ENCODE results near the gene CTSE.
A peak's percentile ranks its signal among the peaks of the same experiment; 100 is the strongest.
"Not testable (repeated sequence)": the region's sequence is repeated elsewhere in the genome, so short reads cannot be mapped to it uniquely, and the experiment has no call there.

The CTSE gene

DNA sequence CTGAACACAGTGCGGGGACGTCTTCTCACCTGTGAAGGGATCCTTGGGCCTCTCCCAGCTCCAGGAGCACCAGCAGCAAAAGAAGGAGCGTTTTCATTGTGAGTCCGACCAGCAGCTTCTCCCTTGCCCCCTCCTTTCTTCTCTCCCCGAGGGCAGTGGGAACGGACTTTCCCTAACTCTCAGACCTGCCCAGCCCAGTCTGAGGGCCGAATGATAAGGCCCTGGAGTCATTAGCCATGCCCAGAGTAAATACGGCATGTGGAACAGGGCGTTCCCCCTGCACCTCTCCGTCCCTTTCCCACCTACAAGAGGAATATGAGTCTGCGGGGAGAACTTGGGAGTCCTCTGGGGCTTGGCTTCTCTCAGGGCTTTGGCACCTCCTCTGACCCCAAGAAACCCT is at the start of gene CTSE:
Gene CTSE (minus strand): TSS at position 201 of the 400 bp plus-strand sequence. CDS start 104 bp downstream, at position 97.
- DNase-seq (ENCODE audit: low read depth, low spot score): no peak

DNA sequence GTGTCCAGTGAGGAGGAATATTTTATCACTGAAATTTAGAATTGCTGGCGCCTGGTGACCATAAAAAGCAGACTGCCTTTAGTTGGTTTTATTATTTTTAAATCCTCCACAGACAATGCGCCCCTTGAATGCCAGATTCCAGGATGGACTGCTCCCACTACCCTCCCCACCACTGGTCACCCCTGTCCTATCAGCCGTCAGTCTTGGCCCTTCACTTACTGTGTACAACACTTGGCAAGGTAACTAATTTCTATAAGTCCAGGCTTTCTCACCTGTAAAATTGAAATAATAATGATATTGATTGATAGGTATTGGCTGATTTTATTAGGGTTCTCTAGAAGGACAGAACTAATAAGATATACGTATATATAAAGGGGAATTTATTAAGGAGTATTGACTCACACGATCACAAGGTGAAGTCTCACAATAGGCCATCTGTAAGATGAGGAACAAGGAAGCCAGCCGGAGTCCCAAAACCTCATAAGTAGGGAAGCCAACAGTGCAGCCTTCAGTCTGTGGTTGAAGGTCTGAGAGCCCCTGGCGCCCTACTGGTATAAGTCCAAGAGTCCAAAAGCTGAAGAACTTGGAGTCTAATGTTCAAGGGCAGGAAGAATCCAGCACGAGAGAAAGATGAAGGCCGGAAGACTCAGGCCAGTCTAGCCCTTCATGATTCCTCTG is 47.1 kb upstream of the CTSE start:
- no peak for DNase-seq (ENCODE audit: low read depth, low spot score)

DNA sequence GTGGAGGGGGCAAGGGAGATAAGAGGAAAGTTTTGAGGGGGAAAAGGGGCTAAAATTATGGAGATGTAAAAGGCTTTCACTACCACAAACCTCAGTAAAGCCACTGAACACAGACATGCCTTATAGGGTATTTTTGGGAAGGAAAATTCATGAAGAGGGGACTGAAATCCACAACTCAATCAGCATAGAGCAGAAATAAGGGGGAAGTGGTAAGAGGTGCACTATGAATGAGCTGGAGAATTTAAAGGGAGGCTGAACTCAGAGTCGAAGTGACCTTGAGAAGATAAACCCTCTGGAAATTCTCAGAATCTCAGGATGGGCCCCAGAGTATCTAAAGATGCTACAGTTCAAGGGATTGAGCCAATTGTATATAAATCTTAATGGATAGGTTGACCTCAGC is 44.6 kb upstream of the CTSE start:
- DNase-seq (ENCODE audit: low read depth, low spot score): no peak

- DNase-seq (ENCODE audit: low read depth, low spot score): no peak
Observed at GRCh38 chr1:206067486-206068227, 44.0 kb upstream of the CTSE start.

DNA sequence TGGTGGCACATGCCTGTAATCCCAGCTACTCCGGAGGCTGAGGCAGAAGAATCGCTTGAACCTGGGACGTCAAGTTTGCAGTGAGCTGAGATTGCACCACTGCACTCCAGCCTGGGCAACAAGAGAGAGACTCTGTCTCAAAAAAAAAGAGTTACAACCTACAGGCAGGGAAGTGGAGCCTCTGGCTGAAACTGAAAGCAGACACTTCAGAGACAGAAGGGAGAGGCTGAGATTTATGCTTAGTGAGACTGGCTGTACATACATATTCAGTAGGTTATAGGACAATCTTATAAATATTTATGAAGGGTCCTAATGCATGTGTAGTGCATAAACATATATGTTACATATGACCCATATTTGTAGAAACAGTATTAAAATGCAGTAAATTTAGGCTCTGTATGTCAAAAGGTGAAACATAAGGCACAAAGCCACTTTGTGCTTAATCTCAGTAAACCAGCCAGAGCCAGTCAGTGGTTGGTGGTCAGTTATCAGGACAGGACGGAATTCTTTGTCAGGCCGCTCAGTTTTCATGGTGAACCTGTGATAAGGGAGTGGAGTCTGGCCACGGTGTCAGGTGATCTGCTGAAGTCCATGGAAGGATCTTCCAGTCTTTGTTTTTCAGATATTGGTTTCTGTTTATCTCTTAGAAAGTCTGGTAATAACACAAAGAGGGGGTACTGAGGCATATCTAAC is 42.9 kb upstream of the CTSE start:
- no peak for DNase-seq (ENCODE audit: low read depth, low spot score)

GRCh38 chr1:206065547-206066145 is 42.0 kb upstream of the CTSE start:
- no peak for DNase-seq (ENCODE audit: low read depth, low spot score)

DNA sequence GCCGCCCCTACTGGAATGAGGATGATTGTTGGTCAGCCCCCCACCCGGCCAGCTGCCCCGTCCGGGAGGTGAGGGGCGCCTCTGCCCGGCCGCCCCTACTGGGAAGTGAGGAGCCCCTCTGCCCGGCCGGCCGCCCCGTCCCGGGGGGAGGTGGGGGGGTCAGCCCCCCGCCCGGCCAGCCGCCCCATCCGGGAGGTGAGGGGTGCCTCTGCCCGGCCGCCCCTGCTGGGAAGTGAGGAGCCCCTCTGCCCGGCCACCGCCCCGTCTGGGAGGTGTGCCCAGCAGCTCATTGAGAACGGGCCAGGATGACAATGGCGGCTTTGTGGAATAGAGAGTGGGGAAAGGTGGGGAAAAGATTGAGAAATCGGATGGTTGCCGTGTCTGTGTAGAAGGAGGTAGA is 40.8 kb upstream of the CTSE start:
- not testable (repeated sequence) for DNase-seq (ENCODE audit: low read depth, low spot score)

DNA sequence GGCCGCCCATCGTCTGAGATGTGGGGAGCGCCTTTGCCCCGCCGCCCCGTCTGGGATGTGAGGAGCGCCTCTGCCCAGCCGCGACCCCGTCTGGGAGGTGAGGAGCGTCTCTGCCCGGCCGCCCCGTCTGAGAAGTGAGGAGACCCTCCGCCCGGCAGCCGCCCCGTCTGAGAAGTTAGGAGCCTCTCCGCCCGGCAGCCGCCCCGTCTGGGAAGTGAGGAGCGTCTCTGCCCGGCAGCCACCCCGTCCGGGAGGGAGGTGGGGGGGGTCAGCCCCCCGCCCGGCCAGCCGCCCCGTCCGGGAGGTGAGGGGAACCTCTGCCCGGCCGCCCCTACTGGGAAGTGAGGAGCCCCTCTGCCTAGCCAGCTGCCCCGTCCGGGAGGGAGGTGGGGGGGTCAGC is 40.3 kb upstream of the CTSE start:
- not testable (repeated sequence) for DNase-seq (ENCODE audit: low read depth, low spot score)

- no peak for DNase-seq (ENCODE audit: low read depth, low spot score)
Observed at GRCh38 chr1:206062464-206062863, 38.8 kb upstream of the CTSE start.

DNA sequence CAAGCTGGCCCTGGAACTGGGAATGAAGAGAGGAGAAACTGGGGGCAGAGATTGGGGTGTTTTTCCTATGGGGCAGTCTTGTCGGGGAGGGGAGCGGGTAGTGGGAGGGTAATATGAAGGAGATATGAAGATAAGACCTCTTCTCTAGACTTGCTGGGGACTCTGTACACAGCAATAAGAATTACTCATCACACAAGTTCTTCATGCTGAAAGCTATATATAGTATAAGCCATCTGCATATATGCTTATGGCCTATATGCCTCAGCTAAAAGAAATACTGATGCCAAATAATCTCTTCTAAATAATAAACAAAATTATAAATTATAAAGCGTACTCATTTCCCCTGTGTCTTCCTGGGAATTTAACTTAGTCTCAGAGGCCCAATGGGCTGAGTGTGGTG is 37.1 kb upstream of the CTSE start:
- DNase-seq (ENCODE audit: low read depth, low spot score): no peak

- no peak for DNase-seq (ENCODE audit: low read depth, low spot score)
Observed at GRCh38 chr1:206059355-206059915, 35.7 kb upstream of the CTSE start.

GRCh38 chr1:206058927-206059292 is 35.2 kb upstream of the CTSE start:
- no peak for DNase-seq (ENCODE audit: low read depth, low spot score)

DNA sequence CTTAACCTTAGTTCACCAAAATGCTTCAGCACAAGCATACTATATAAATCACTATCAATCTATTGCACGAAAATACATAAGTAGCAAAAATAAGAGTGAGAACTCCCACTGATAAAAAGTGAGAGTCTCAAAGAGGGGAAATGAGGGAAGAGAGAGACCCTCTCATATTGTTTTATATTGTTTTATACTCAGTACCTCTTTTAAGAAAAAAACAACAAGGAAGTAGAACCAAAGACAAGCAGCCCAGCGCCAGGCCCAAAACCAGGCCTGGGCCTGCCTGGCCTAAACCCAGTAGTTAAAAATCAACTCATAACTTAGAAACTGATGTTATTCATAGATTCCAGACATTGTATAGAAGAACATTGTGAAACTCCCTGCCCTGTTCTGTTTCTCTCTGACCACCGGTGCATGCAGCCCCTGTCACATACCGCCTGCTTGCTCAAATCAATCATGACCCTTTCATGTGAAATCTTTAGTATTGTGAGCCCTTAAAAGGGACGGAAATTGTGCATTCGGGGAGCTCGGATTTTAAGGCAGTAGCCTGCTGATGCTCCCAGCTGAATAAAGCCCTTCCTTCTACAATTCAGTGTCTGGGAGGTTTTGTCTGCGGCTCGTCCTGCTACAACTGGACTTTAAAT is 34.7 kb upstream of the CTSE start:
- DNase-seq (ENCODE audit: low read depth, low spot score): not testable (repeated sequence)

DNA sequence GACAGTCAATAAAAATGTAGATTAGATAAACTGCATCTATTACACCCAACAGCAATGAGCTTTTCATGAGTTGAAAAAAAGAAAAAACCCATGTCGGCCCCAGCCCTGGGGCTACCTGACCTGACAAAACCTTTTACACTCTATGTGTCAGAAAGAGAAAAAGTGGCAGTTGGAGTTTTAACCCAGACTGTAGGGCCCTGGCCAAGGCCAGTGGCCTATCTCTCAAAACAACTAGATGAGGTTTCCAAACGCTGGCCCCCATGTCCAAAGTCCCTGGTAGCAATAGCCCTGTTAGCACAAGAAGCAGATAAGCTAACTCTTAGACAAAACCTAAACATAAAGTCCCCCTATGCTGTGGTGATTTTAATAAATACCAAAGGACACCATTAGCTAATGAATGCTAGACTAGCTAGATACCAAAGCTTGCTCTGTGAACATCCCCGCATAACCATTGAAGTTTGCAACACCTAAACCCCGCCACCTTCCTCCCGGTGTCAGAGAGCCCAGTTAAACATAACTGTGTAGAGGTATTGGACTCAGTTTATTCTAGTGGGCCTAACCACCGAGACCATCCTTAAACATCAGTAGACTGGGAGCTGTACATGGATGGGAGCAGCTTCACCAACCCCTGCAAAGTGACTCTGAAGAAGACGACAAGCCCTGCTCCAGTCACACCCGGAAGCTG is 32.1 kb upstream of the CTSE start:
- not testable (repeated sequence) for DNase-seq (ENCODE audit: low read depth, low spot score)

DNA sequence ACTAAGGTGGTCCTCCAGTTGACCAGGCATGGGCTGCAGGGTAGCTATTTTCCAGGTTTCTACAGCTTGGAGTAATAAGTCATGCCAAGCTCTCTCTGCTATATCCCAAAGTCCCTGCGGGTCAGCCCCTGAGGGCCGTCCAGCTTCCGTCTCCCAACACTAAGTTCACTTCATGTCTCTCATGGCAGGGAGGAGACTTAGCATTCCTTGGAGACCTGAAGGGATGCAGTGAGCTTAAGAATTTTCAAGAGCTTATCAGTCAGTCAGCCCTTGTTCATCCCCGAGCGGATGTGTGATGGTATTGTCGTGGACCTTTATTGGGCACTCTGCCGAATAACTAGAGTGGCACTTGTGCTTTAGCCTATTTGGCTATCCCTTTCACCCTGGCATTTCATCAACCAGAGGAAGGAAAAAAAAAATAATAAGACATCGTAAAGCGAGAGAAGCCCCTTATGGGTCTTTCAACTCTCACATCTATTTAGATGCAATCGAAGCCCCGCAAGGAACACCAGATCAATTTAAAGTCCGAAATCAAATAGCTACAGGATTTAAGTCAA is 31.5 kb upstream of the CTSE start:
- not testable (repeated sequence) for DNase-seq (ENCODE audit: low read depth, low spot score)

DNA sequence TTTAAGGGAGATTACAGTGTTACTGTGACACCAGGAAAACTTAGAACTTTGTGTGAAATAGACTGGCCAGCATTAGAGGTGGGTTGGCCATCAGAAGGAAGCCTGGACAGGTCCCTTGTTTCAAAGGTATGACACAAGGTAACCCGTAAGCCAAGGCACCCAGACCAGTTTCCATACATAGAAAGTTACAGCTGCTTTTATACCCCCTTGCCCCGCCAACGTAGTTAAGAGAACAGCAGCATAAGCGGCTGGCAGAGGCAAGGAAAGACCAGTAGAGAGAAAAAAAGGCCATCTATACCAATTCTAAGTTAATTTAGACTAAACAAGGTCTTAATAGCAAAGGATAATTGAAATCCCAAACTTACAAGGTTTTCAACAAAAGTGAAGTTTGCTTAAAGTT is 29.9 kb upstream of the CTSE start:
- not testable (repeated sequence) for DNase-seq (ENCODE audit: low read depth, low spot score)

GRCh38 chr1:206052919-206053610 is 29.4 kb upstream of the CTSE start, which contains the start of gene RHEX:
RHEX (plus strand) TSS chr1:206053173; CDS start chr1:206097829, 44,656 bp downstream.
- DNase-seq (ENCODE audit: low read depth, low spot score): not testable (repeated sequence)

DNA sequence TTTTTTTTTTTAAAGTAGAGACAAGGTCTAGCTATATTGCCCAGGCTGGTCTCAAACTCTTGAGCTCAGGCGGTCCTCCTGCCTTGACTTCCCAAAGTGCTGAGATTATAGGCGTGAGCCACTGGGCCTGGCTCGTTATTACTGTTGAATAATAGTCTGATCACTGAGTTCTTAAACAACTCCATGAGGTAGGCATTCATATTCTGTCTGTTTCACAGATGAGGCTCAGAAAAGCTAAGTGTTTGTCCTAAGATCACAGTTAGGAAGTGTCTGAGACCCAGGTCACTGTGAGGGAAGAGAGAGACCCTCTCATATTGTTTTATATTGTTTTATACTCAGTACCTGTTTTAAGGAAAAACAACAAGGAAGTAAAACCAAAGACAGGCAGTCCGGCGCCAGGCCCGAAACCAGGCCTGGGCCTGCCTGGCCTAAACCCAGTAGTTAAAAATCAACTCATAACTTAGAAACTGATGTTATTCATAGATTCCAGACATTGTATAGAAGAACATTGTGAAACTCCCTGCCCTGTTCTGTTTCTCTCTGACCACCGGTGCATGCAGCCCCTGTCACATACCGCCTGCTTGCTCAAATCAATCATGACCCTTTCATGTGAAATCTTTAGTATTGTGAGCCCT is 28.7 kb upstream of the CTSE start:
- not testable (repeated sequence) for DNase-seq (ENCODE audit: low read depth, low spot score)

- peak; percentile 9 for DNase-seq (ENCODE audit: low read depth, low spot score)
Observed at GRCh38 chr1:206050655-206051235, 27.1 kb upstream of the CTSE start.
